T-cell (primary cell): Measurements from ENCODE around the gene LRRC3C. TPM values are rescaled to one million over a fixed set of nuclear protein-coding genes. Genes with fewer than 3 reads are reported as not detected.
"Not testable (repeated sequence)": the region's sequence is repeated elsewhere in the genome, so short reads cannot be mapped to it uniquely, and the experiment has no call there.

Source experiments
- ATAC-seq, 4 experiments: fragments of 200-7000 bp in 3 of 4; fragments of 150-1000 bp in 1 of 4; cut with Tn5 transposase; replicated peaks in 1 of 4; 1 replicate in 3 of 4; 2 replicates in 1 of 4; pipeline ENCODE4 v1.10.0; 2021; ENCODE audit warnings: moderate library complexity in 3 of 4, mild to moderate bottlenecking in 2 of 4, moderate number of reproducible peaks in 1 of 4
- CTCF ChIA-PET, 2 donors: fragments of 300-600 bp; sonication (Branson Sonifier 250); formaldehyde crosslinking; loops; one replicate each; lab custom pipeline; 2022; ENCODE audit warnings: antibody characterized with exemption in 2 of 2; lab: Charles Lee
- POLR2A ChIA-PET, 2 donors: fragments of 300-600 bp; sonication (Branson Sonifier 250); formaldehyde crosslinking; loops; one replicate each; lab custom pipeline; 2022; ENCODE audit warnings: antibody characterized with exemption in 2 of 2; lab: Charles Lee
- DNase-seq, 35 experiments: peaks; one replicate each; pipeline versions ENCODE4 v3.0.0 to v3.0.0-alpha.2; 2013 to 2023
- H3K27ac ChIP-seq: one replicate; pipeline ENCODE4 v1.5.1; 2013; ENCODE audit warnings: low read length
- H3K27me3 ChIP-seq, 2 experiments: replicated peaks in 1 of 2; 1 replicate in 1 of 2; 2 replicates in 1 of 2; pipeline versions ENCODE4 v1.6.1 to v1.7.0; 2013; ENCODE audit warnings: low read length in 1 of 2, mixed read lengths in 1 of 2; ENCODE audit not compliant: control insufficient read depth in 2 of 2, insufficient read depth in 2 of 2; ENCODE audit errors: extremely low read depth in 1 of 2
- H3K36me3 ChIP-seq, 2 donors: 1 replicate in 1 of 2; 2 replicates in 1 of 2; pipeline versions ENCODE4 v1.6.1 to v1.7.0; 2013; ENCODE audit warnings: low read length in 1 of 2; ENCODE audit not compliant: control insufficient read depth in 2 of 2, insufficient read depth in 1 of 2; ENCODE audit errors: extremely low read depth in 1 of 2
- H3K4me1 ChIP-seq, 2 experiments: 1 replicate in 1 of 2; 2 replicates in 1 of 2; pipeline versions ENCODE4 v1.6.1 to v1.7.0; 2013; ENCODE audit warnings: low read length in 2 of 2, mixed read lengths in 1 of 2; ENCODE audit not compliant: insufficient read depth in 2 of 2, control insufficient read depth in 1 of 2; ENCODE audit errors: extremely low read depth in 1 of 2
- H3K4me3 ChIP-seq, 2 donors: 1 replicate in 1 of 2; 2 replicates in 1 of 2; pipeline versions ENCODE4 v1.5.1 to v1.7.0; 2013; ENCODE audit warnings: mild to moderate bottlenecking in 2 of 2, low read length in 1 of 2, moderate library complexity in 1 of 2; ENCODE audit not compliant: control insufficient read depth in 1 of 2; ENCODE audit errors: extremely low read depth in 1 of 2
- H3K9me3 ChIP-seq: 2 replicates; pipeline ENCODE4 v1.7.0; 2013
- H3K27ac Mint-ChIP-seq, 2 donors: one replicate each; pipeline ENCODE4 v1.8.0; 2020 to 2021; ENCODE audit warnings: mild to moderate bottlenecking in 2 of 2, mixed read lengths in 2 of 2
- H3K27me3 Mint-ChIP-seq, 2 donors: one replicate each; pipeline ENCODE4 v1.8.0; 2021 to 2022; ENCODE audit warnings: mixed read lengths in 2 of 2
- H3K36me3 Mint-ChIP-seq: one replicate; pipeline ENCODE4 v1.8.0; 2021; ENCODE audit warnings: mixed read lengths
- H3K4me1 Mint-ChIP-seq, 3 donors: one replicate each; pipeline ENCODE4 v1.8.0; 2020 to 2022; ENCODE audit warnings: mixed read lengths in 3 of 3, mild to moderate bottlenecking in 1 of 3
- H3K4me3 Mint-ChIP-seq, 3 donors: one replicate each; pipeline ENCODE4 v1.8.0; 2020 to 2022; ENCODE audit warnings: mild to moderate bottlenecking in 3 of 3, mixed read lengths in 3 of 3, moderate library complexity in 3 of 3
- H3K9me3 Mint-ChIP-seq, 3 donors: one replicate each; pipeline ENCODE4 v1.8.0; 2020 to 2022; ENCODE audit warnings: mixed read lengths in 3 of 3
- WGBS: methylation state at CpG from one replicate; pipeline ENCODE4 v1.1.5; 2013; ENCODE audit warnings: missing lambda C conversion rate; ENCODE audit not compliant: insufficient coverage; 5-methylcytosine and 5-hydroxymethylcytosine counted together
- total RNA-seq, 35 experiments: library from RNA in 6 of 35; stranded (reverse) in 6 of 35; fragments of 120-200 nt in 1 of 35; gene quantifications; one replicate each; pipeline versions ENCODE4 v1.2.1 to v1.2.4 and lab custom pipeline; 2013 to 2026

LRRC3C gene
- total RNA-seq, 5 donors from 2014 or later (not counting 1 experiment from before 2014, with no cell fraction given): not detected

DNA sequence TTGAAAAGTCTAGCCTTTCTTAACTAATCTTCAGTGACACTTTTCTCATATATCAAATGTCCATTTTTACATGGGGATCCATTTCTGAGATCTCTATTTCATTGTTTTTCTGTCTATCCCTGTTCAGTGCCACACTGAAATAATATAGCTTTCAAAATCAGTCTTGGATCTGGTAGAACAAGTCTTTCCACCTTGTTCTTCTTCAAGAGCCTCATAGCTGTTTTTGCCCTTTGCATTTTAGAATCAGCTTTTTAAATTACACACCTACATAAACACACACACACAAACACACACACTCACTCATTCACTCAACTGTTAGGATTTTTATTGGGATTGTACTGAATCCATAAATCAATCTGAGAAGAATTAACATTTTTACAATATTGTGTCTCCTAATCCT lies 28.3 kb upstream of the LRRC3C start:
- H3K27me3 ChIP-seq: no peaks in the 10 kb centered on the region
- Mint-ChIP-seq H3K4me3 (no peak overlapping the region), H3K9me3 (no peaks in the 10 kb centered on the region)

DNA sequence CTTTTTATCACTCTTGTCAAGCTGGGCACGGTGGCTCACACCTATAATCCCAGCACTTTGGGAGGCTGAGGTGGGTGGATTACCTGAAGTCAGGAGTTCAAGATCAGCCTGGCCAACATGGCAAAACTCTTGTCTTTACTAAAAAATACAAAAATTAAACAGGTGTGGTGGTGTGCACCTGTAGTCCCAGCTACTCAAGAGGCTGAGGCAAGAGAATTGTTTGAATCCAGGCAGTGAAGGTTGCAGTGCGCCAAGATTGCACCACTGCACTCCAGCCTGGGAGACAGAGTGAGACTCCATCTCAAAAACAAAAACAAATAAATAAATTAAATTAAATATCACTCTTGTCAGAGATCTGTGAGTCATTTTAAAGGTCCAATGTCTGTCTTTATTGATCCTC lies 25.5 kb upstream of the LRRC3C start:
- ChIA-PET CTCF (interaction anchor here in 1 of 2 donors (0.7 kb wide), 1 partner anchor 19 kb away, joined by 3 read pairs; no protein-coding TSS in a partner anchor), POLR2A (interaction anchor here in 1 of 2 donors (0.6 to 0.7 kb wide), 2 partner anchors 13 to 522 kb away, joined by 3 read pairs; no protein-coding TSS in a partner anchor)
- H3K27ac Mint-ChIP-seq, ATAC-seq, H3K36me3 ChIP-seq, H3K27me3 Mint-ChIP-seq, H3K27ac ChIP-seq, H3K27me3 ChIP-seq, H3K9me3 ChIP-seq, H3K4me3 ChIP-seq, H3K9me3 Mint-ChIP-seq, DNase-seq, H3K4me3 Mint-ChIP-seq: not testable (repeated sequence)
- peaks cover 6 to 18% of the 10 kb centered on the region in 2 experiments for H3K4me1 ChIP-seq
- Mint-ChIP-seq H3K4me1 (peaks cover 13 to 24% (median 23%) of the 10 kb centered on the region in 3 donors), H3K36me3 (peaks cover 34% of the 10 kb centered on the region)
- no CpG with 5 or more reads among the region's 2 CpGs for WGBS

More for the DNA sequence above, 28.3 kb upstream of the LRRC3C start:
- Mint-ChIP-seq H3K27me3 (no peaks in the 10 kb centered on the region), H3K36me3 (peaks cover 14% of the 10 kb centered on the region), H3K27ac (no peak overlapping the region), H3K4me1 (peaks cover 14 to 22% (median 17%) of the 10 kb centered on the region in 3 donors)
- peaks cover 6 to 16% of the 10 kb centered on the region in 2 experiments for H3K4me1 ChIP-seq
- ATAC-seq: no peak
- H3K27ac ChIP-seq: no peak overlapping the region
- H3K4me3 ChIP-seq: no peak overlapping the region
- ChIA-PET CTCF (no interaction called here), POLR2A (interaction anchor here in 1 of 2 donors (0.6 to 0.7 kb wide), 2 partner anchors 56 to 93 kb away, joined by 5 to 7 read pairs; no protein-coding TSS in a partner anchor)
- no peak for DNase-seq
- H3K9me3 ChIP-seq: no peaks in the 10 kb centered on the region
- H3K36me3 ChIP-seq: no peaks in the 10 kb centered on the region

DNA sequence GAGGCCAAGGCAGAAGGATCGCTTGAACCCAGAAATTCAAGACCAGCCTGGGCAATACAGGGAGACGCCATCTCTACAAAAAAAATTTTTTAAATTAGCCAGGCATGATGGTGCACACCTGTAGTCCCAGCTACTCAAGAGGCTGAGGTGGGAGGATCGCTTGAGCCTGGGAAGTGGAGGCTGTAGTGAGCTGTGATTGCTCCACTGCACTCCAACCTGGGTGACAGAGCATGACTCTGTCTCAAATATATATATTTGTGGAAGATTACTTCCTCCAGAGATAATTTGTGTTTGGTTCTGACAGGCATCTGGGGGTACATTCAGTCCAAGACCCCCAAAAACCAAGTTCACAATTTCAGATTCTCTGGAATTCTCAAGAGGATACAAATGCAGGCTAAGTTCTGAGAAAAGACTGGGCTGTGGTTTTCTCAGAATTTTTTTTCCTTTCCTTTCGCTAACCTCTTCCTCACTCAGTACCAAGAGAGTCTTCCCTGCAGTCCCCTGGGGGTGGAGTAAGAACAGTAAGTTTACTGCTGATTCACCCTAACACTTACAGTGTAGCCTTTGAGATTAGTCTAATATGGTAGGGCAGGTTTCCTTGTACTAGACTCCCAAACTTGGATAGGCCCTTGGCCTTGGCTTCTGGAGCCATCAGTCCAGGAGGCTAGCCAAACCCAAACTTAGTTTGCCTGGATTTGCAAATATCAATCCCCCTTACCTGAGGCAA lies 24.2 kb upstream of the LRRC3C start:
- ChIA-PET CTCF (no interaction called here), POLR2A (no interaction called here)
- H3K27ac Mint-ChIP-seq: peak overlapping the region; percentile 39 to 76
- Histone ChIP-seq H3K4me3 (no peak overlapping the region), H3K4me1 (peaks cover 6 to 18% of the 10 kb centered on the region in 2 experiments), H3K9me3 (no peaks in the 10 kb centered on the region), H3K36me3 (peaks cover 11 to 14% of the 10 kb centered on the region in 2 donors), H3K27ac (no peak overlapping the region), H3K27me3 (no peaks in the 10 kb centered on the region)
- no CpG with 5 or more reads among the region's 4 CpGs for WGBS
- no peak overlapping the region for H3K4me3 Mint-ChIP-seq
- peaks cover 42% of the 10 kb centered on the region for H3K36me3 Mint-ChIP-seq
- peak; percentile 54 to 77 (median 76) for ATAC-seq
- DNase-seq: peak in 1 of 35 experiments; percentile 24
- H3K27me3 Mint-ChIP-seq: no peaks in the 10 kb centered on the region
- H3K9me3 Mint-ChIP-seq: no peaks in the 10 kb centered on the region
- peaks cover 13 to 24% (median 23%) of the 10 kb centered on the region in 3 donors for H3K4me1 Mint-ChIP-seq

DNA sequence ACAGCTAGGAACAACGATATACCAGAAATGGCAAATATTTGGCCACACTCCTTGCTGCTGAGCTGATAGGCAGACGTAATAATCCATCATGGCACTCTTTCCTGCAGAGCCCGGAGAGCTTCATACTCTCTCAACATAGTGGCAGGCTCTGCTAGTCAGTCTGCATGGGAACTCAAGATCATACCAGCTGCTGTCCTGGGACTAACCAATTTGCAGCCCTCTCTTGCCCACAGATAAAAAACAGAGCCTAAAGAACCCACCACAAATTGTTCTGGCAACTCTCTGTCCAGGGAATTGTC lies 22.6 kb upstream of the LRRC3C start:
- H3K27ac Mint-ChIP-seq: no peak overlapping the region
- CTCF ChIA-PET: interaction anchor here in 1 of 2 donors (0.5 kb wide), 1 partner anchor 306 kb away, joined by 4 read pairs; no protein-coding TSS in a partner anchor

DNA sequence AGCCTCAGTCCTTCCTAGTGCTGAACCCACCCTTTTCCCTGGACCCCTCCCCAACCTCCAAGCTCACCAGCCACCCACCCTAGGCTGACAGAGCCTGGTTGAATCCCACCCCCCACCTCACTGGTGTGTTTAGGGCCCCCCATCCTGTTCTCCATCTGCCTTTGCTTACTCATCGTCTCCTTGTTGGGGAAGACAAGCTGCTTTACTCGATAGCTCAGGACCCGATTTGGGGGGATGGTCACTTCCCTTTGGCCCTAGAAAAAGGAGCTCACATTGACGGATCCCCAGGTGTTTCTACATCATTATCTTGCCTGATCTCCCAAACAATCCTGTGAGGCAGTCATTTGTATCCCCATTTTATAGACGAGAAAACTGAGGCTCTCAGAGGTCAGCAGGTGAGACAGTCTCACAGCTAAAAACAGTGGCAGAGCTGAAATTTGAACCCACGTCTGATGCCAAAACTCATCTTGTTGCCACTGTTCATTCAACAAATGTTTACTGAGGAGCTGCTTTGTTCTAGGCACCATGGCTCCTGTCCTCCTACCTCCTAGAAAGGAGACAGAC lies 18.7 kb upstream of the LRRC3C start:
- H3K36me3 ChIP-seq: peaks cover 32 to 37% of the 10 kb centered on the region in 2 donors
- H3K27ac Mint-ChIP-seq: no peak overlapping the region
- no peak overlapping the region for H3K4me3 ChIP-seq
- no peaks in the 10 kb centered on the region for H3K9me3 ChIP-seq
- no peaks in the 10 kb centered on the region for H3K27me3 Mint-ChIP-seq
- no peak for ATAC-seq
- H3K4me1 Mint-ChIP-seq: peaks cover 5 to 14% (median 13%) of the 10 kb centered on the region in 3 donors
- H3K4me3 Mint-ChIP-seq: no peak overlapping the region
- H3K27me3 ChIP-seq: no peaks in the 10 kb centered on the region
- H3K9me3 Mint-ChIP-seq: no peaks in the 10 kb centered on the region
- no peak overlapping the region for H3K27ac ChIP-seq
- 100% methylated on average over 5 of the region's 6 CpGs for WGBS
- ChIA-PET CTCF (interaction anchor here in 1 of 2 donors (0.6 kb wide), 1 partner anchor 463 kb away, joined by 6 read pairs; no protein-coding TSS in a partner anchor), POLR2A (interaction anchor here in 1 of 2 donors (0.6 kb wide), 1 partner anchor 11 kb away, joined by 6 read pairs; no protein-coding TSS in a partner anchor)
- no peak for DNase-seq
- peaks cover 52% of the 10 kb centered on the region for H3K36me3 Mint-ChIP-seq
- H3K4me1 ChIP-seq: peaks cover 0 to 5% of the 10 kb centered on the region in 2 experiments

More for the DNA sequence above, 22.6 kb upstream of the LRRC3C start:
- ATAC-seq: no peak
- Mint-ChIP-seq H3K27me3 (no peaks in the 10 kb centered on the region), H3K4me1 (peaks cover 13 to 24% (median 23%) of the 10 kb centered on the region in 3 donors), H3K36me3 (peaks cover 44% of the 10 kb centered on the region), H3K9me3 (no peaks in the 10 kb centered on the region), H3K4me3 (no peak overlapping the region)
- Histone ChIP-seq H3K4me1 (peaks cover 6 to 18% of the 10 kb centered on the region in 2 experiments), H3K9me3 (no peaks in the 10 kb centered on the region), H3K4me3 (no peak overlapping the region), H3K36me3 (peaks cover 13 to 23% of the 10 kb centered on the region in 2 donors), H3K27ac (no peak overlapping the region), H3K27me3 (no peaks in the 10 kb centered on the region)
- DNase-seq: no peak
- POLR2A ChIA-PET: no interaction called here
- 97% methylated on average over 3 of the region's 3 CpGs for WGBS

DNA sequence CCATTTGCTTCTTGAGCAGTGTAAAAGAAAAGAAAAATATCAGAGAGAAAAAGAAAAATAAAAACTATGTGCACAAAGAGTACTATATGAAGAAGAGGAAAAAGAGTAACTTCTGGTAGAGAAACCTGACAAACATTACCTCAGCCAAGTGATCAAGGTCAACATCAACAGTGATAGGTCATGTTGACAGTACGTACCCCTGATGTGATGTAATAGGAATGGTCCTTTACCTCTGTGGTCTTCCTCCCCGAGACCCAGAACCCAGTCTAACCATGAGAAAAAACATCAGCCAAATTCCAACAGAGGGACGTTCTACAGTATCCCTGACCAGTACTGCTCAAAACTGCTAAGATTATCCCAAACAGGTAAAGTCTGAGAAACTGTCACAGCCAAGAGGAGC lies 13.5 kb upstream of the LRRC3C start:
- Histone ChIP-seq H3K4me1 (peaks cover 0 to 13% of the 10 kb centered on the region in 2 experiments), H3K27ac (no peak overlapping the region), H3K9me3 (no peaks in the 10 kb centered on the region), H3K36me3 (peaks cover 31% of the 10 kb centered on the region in 2 donors), H3K27me3 (no peaks in the 10 kb centered on the region), H3K4me3 (no peak overlapping the region)
- H3K4me1 Mint-ChIP-seq: peaks cover 18 to 24% (median 22%) of the 10 kb centered on the region in 3 donors
- H3K4me3 Mint-ChIP-seq: no peak overlapping the region
- no peak for ATAC-seq
- ChIA-PET CTCF (no interaction called here), POLR2A (no interaction called here)
- no CpG with 5 or more reads among the region's 3 CpGs for WGBS
- no peak overlapping the region for H3K27ac Mint-ChIP-seq
- no peaks in the 10 kb centered on the region for H3K27me3 Mint-ChIP-seq
- H3K36me3 Mint-ChIP-seq: peaks cover 49% of the 10 kb centered on the region
- H3K9me3 Mint-ChIP-seq: no peaks in the 10 kb centered on the region
- no peak for DNase-seq
